HUES48 (cell line): Measurements from ENCODE around the gene CD244.

ENCODE experiments used
- H3K27ac ChIP-seq: one replicate; pipeline ENCODE4 v1.7.0; 2013; ENCODE audit warnings: low read depth, low read length, inconsistent platforms
- H3K27me3 ChIP-seq: 2 replicates; pipeline ENCODE4 v1.6.1; 2013; ENCODE audit warnings: mild to moderate bottlenecking, low read length; ENCODE audit not compliant: control insufficient read depth, insufficient read depth
- H3K36me3 ChIP-seq: 2 replicates; pipeline ENCODE4 v1.6.1; 2013; ENCODE audit warnings: low read length; ENCODE audit not compliant: control insufficient read depth, insufficient read depth
- H3K4me1 ChIP-seq: 2 replicates; pipeline ENCODE4 v1.6.1; 2013; ENCODE audit warnings: mild to moderate bottlenecking, low read length; ENCODE audit not compliant: control insufficient read depth, insufficient read depth
- H3K4me3 ChIP-seq: 2 replicates; pipeline ENCODE4 v1.5.1; 2013; ENCODE audit warnings: mild to moderate bottlenecking, low read depth, low read length
- H3K9ac ChIP-seq: 2 replicates; pipeline ENCODE4 v1.6.1; 2013; ENCODE audit warnings: mild to moderate bottlenecking, low read depth, low read length, moderate library complexity
- H3K9me3 ChIP-seq: 2 replicates; pipeline ENCODE4 v1.6.1; 2013; ENCODE audit warnings: low read length; ENCODE audit not compliant: control insufficient read depth, insufficient read depth

The CD244 gene

GRCh38 chr1:160863061-160863773 lies 530 bp upstream of the CD244 start:
- no peak overlapping the region for H3K4me3 ChIP-seq

GRCh38 chr1:160860840-160861505 lies 1.7 kb downstream of the CD244 start:
- H3K9ac ChIP-seq, result no peak overlapping the region
- H3K36me3 ChIP-seq, result no peaks in the 10 kb centered on the region
- H3K9me3 ChIP-seq, result no peaks in the 10 kb centered on the region
- H3K27ac ChIP-seq, result no peak overlapping the region
- no peak overlapping the region for H3K4me3 ChIP-seq
- H3K27me3 ChIP-seq, result no peaks in the 10 kb centered on the region
- no peaks in the 10 kb centered on the region for H3K4me1 ChIP-seq

More at GRCh38 chr1:160863061-160863773, 530 bp upstream of the CD244 start:
- Histone ChIP-seq H3K9me3 (no peaks in the 10 kb centered on the region), H3K27ac (no peak overlapping the region), H3K4me1 (no peaks in the 10 kb centered on the region), H3K27me3 (no peaks in the 10 kb centered on the region), H3K9ac (no peak overlapping the region), H3K36me3 (no peaks in the 10 kb centered on the region)

- no peaks in the 10 kb centered on the region for H3K9me3 ChIP-seq
- no peak overlapping the region for H3K9ac ChIP-seq
- no peak overlapping the region for H3K4me3 ChIP-seq
- H3K27me3 ChIP-seq, result no peaks in the 10 kb centered on the region
- no peak overlapping the region for H3K27ac ChIP-seq
- H3K4me1 ChIP-seq, result no peaks in the 10 kb centered on the region
- no peaks in the 10 kb centered on the region for H3K36me3 ChIP-seq
These were observed 3.5 kb downstream of the CD244 start for GRCh38 chr1:160859166-160859565.

- H3K36me3 ChIP-seq, result no peaks in the 10 kb centered on the region
- H3K9me3 ChIP-seq, result no peaks in the 10 kb centered on the region
- no peaks in the 10 kb centered on the region for H3K27me3 ChIP-seq
- no peaks in the 10 kb centered on the region for H3K4me1 ChIP-seq
- no peak overlapping the region for H3K27ac ChIP-seq
- no peak overlapping the region for H3K9ac ChIP-seq
- H3K4me3 ChIP-seq, result no peak overlapping the region
These were observed 4.2 kb downstream of the CD244 start for GRCh38 chr1:160858507-160858906.

GRCh38 chr1:160858097-160858496 lies 4.6 kb downstream of the CD244 start:
- H3K9ac ChIP-seq, result no peak overlapping the region
- H3K9me3 ChIP-seq, result no peaks in the 10 kb centered on the region
- H3K27me3 ChIP-seq, result no peaks in the 10 kb centered on the region
- H3K4me1 ChIP-seq, result no peaks in the 10 kb centered on the region
- no peak overlapping the region for H3K4me3 ChIP-seq
- H3K36me3 ChIP-seq, result no peaks in the 10 kb centered on the region
- H3K27ac ChIP-seq, result no peak overlapping the region

- Histone ChIP-seq H3K4me1 (no peaks in the 10 kb centered on the region), H3K9me3 (no peaks in the 10 kb centered on the region), H3K9ac (no peak overlapping the region), H3K27ac (no peak overlapping the region), H3K4me3 (no peak overlapping the region), H3K36me3 (no peaks in the 10 kb centered on the region), H3K27me3 (no peaks in the 10 kb centered on the region)
These were observed 7.3 kb downstream of the CD244 start for GRCh38 chr1:160855181-160855981.

GRCh38 chr1:160853754-160854153 lies 8.9 kb downstream of the CD244 start:
- no peak overlapping the region for H3K9ac ChIP-seq
- no peaks in the 10 kb centered on the region for H3K27me3 ChIP-seq
- H3K27ac ChIP-seq, result no peak overlapping the region
- H3K4me1 ChIP-seq, result no peaks in the 10 kb centered on the region
- H3K9me3 ChIP-seq, result no peaks in the 10 kb centered on the region
- no peaks in the 10 kb centered on the region for H3K36me3 ChIP-seq
- H3K4me3 ChIP-seq, result no peak overlapping the region

- Histone ChIP-seq H3K9ac (no peak overlapping the region), H3K4me3 (no peak overlapping the region), H3K4me1 (no peaks in the 10 kb centered on the region), H3K27ac (no peak overlapping the region), H3K27me3 (no peaks in the 10 kb centered on the region), H3K36me3 (no peaks in the 10 kb centered on the region), H3K9me3 (no peaks in the 10 kb centered on the region)
These were observed 9.7 kb downstream of the CD244 start for GRCh38 chr1:160853014-160853413.

- Histone ChIP-seq H3K27me3 (no peaks in the 10 kb centered on the region), H3K9ac (no peak overlapping the region), H3K9me3 (no peaks in the 10 kb centered on the region), H3K4me3 (no peak overlapping the region), H3K27ac (no peak overlapping the region), H3K4me1 (no peaks in the 10 kb centered on the region), H3K36me3 (no peaks in the 10 kb centered on the region)
These were observed 11.7 kb downstream of the CD244 start for GRCh38 chr1:160850993-160851392.

GRCh38 chr1:160850541-160850940 lies 12.1 kb downstream of the CD244 start:
- Histone ChIP-seq H3K9ac (no peak overlapping the region), H3K4me3 (no peak overlapping the region), H3K4me1 (no peaks in the 10 kb centered on the region)

GRCh38 chr1:160846281-160846680 lies 16.4 kb downstream of the CD244 start:
- Histone ChIP-seq H3K9ac (no peak overlapping the region), H3K27me3 (no peaks in the 10 kb centered on the region), H3K27ac (no peak overlapping the region), H3K9me3 (no peaks in the 10 kb centered on the region), H3K4me3 (no peak overlapping the region), H3K4me1 (no peaks in the 10 kb centered on the region), H3K36me3 (no peaks in the 10 kb centered on the region)

More at GRCh38 chr1:160850541-160850940, 12.1 kb downstream of the CD244 start:
- Histone ChIP-seq H3K27ac (no peak overlapping the region), H3K27me3 (no peaks in the 10 kb centered on the region), H3K9me3 (no peaks in the 10 kb centered on the region), H3K36me3 (no peaks in the 10 kb centered on the region)
